ENCODE results near the gene ENPP1. TPM values are rescaled to one million over a fixed set of nuclear protein-coding genes. Genes with fewer than 3 reads are reported as not detected.

ENPP1 gene
- total and polyA plus RNA-seq, 9 of the 15 experiments (the other 6 are each of a cell fraction or from before 2014, with no cell fraction given), result 0.03 to 0.56 (median 0.14) TPM

GRCh38 chr6:131839388-131839787, 31.6 kb downstream of the ENPP1 start:
- Histone ChIP-seq H3K27ac (ENCODE audit: extremely low read depth, low read depth, low read length) (no peak overlapping the region), H2AFZ (ENCODE audit: low read depth, low read length) (no peak overlapping the region), H3K4me1 (replicated peaks in 1 of 2; ENCODE audit: control insufficient read depth in 2 of 2, insufficient read depth in 2 of 2, low read length in 2 of 2) (no peaks in the 10 kb centered on the region), H3K9ac (ENCODE audit: insufficient read depth in 1 of 2, low read depth in 2 of 2, low read length in 2 of 2) (no peak overlapping the region), H3K9me3 (replicated peaks; ENCODE audit: control insufficient read depth, insufficient read depth, low read depth, low read length) (no peaks in the 10 kb centered on the region), H3K4me3 (no peak overlapping the region), H3K79me2 (ENCODE audit: control insufficient read depth, insufficient read depth, low read length) (no peaks in the 10 kb centered on the region), H3K27me3 (ENCODE audit: control insufficient read depth in 2 of 2, insufficient read depth in 2 of 2, low read length in 2 of 2) (peaks cover 0 to 4% of the 10 kb centered on the region in 2 experiments; a peak in 1 of 5 replicates), H4K20me1 (replicated peaks; ENCODE audit: control insufficient read depth, insufficient read depth, low read length) (no peaks in the 10 kb centered on the region), H3K36me3 (ENCODE audit: control insufficient read depth, insufficient read depth, low read length) (no peaks in the 10 kb centered on the region), H3K9me1 (ENCODE audit: control insufficient read depth, insufficient read depth, low read length) (no peaks in the 10 kb centered on the region), H3K4me2 (ENCODE audit: insufficient read depth, low read length) (no peak overlapping the region)
- no TSS peak for BruUV-seq (replicated peaks)
- ATAC-seq, result no peak
- intact Hi-C loops (cut with micrococcal nuclease), result no loop called here
- FAIRE-seq, result no peak
- TF ChIP-seq PTRF (tag; IDR thresholded peaks at IDR 0.05), result no peak
- no peak for TF ChIP-seq MEF2D (tag; conservative IDR thresholded peaks at IDR 0.05; ENCODE audit: low read depth)
- TF ChIP-seq SMARCA5 (IDR thresholded peaks at IDR 0.05), result no peak
- no peak for TF ChIP-seq ZNF695 (CRISPR knock-in tag; IDR thresholded peaks at IDR 0.05)
- no peak for TF ChIP-seq ZNF584 (CRISPR knock-in tag; IDR thresholded peaks at IDR 0.05; ENCODE audit: low read depth)
- TF ChIP-seq, protein P1, sequence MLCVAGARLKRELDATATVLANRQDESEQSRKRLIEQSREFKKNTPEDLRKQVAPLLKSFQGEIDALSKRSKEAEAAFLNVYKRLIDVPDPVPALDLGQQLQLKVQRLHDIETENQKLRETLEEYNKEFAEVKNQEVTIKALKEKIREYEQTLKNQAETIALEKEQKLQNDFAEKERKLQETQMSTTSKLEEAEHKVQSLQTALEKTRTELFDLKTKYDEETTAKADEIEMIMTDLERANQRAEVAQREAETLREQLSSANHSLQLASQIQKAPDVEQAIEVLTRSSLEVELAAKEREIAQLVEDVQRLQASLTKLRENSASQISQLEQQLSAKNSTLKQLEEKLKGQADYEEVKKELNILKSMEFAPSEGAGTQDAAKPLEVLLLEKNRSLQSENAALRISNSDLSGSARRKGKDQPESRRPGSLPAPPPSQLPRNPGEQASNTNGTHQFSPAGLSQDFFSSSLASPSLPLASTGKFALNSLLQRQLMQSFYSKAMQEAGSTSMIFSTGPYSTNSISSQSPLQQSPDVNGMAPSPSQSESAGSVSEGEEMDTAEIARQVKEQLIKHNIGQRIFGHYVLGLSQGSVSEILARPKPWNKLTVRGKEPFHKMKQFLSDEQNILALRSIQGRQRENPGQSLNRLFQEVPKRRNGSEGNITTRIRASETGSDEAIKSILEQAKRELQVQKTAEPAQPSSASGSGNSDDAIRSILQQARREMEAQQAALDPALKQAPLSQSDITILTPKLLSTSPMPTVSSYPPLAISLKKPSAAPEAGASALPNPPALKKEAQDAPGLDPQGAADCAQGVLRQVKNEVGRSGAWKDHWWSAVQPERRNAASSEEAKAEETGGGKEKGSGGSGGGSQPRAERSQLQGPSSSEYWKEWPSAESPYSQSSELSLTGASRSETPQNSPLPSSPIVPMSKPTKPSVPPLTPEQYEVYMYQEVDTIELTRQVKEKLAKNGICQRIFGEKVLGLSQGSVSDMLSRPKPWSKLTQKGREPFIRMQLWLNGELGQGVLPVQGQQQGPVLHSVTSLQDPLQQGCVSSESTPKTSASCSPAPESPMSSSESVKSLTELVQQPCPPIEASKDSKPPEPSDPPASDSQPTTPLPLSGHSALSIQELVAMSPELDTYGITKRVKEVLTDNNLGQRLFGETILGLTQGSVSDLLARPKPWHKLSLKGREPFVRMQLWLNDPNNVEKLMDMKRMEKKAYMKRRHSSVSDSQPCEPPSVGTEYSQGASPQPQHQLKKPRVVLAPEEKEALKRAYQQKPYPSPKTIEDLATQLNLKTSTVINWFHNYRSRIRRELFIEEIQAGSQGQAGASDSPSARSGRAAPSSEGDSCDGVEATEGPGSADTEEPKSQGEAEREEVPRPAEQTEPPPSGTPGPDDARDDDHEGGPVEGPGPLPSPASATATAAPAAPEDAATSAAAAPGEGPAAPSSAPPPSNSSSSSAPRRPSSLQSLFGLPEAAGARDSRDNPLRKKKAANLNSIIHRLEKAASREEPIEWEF (CRISPR knock-in tag; IDR thresholded peaks at IDR 0.05), result no peak
- TF ChIP-seq, protein P2, sequence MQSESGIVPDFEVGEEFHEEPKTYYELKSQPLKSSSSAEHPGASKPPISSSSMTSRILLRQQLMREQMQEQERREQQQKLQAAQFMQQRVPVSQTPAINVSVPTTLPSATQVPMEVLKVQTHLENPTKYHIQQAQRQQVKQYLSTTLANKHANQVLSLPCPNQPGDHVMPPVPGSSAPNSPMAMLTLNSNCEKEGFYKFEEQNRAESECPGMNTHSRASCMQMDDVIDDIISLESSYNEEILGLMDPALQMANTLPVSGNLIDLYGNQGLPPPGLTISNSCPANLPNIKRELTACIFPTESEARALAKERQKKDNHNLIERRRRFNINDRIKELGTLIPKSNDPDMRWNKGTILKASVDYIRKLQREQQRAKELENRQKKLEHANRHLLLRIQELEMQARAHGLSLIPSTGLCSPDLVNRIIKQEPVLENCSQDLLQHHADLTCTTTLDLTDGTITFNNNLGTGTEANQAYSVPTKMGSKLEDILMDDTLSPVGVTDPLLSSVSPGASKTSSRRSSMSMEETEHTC (IDR thresholded peaks at IDR 0.05), result no peak
- TF ChIP-seq SETDB1 (IDR thresholded peaks at IDR 0.05; ENCODE audit: low read length), result no peak
- no peak for TF ChIP-seq PREB (CRISPR knock-in tag; IDR thresholded peaks at IDR 0.05)
- TF ChIP-seq IRF9 (tag; IDR thresholded peaks at IDR 0.05), result no peak
- POLR2A ChIA-PET, result no interaction called here
- CTCF ChIA-PET (ENCODE audit: low intra/inter-chr PET ratio), result no interaction called here
- no peak for DNase-seq (ENCODE audit: extremely low read depth in 1 of 4, low spot score in 3 of 4)
- in situ Hi-C loops (cut with MboI), result no loop called here

Data from K562 (cell line).